NCI-H2171 (cell line): ENCODE data around the gene STARD13.
"Not testable (repeated sequence)": the region's sequence is repeated elsewhere in the genome, so short reads cannot be mapped to it uniquely, and the experiment has no call there.

Source experiments
- DNase-seq: peaks from one replicate; lab custom pipeline; 2025; lab: John Stamatoyannopoulos, UW

The STARD13 gene

DNA sequence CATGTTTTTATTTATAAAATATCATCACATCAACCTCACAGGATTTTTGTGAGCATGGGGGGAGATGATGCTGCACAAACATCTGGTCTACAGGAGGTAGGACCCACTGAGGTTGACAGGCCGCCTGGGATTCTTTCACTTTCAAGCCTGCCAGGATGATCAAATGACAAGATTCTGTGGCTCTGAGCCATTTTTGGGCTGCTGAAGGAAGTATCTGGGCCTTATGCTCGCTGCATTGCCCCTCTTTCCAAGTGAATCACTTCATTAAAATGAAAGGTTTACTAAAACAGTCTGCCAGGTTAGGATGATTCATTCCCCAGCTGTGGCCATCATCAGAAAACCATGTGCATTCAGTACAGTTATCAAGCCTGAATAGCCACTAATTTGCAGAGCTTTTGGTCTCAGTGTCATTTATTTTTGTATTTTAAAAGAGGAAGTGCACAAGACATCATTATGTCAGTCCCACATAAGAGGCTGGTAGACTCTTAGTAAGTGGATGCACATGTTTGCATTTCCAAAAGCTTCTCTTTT, 34.4 kb downstream of the STARD13 start:
- peak; percentile 25 for DNase-seq

DNA sequence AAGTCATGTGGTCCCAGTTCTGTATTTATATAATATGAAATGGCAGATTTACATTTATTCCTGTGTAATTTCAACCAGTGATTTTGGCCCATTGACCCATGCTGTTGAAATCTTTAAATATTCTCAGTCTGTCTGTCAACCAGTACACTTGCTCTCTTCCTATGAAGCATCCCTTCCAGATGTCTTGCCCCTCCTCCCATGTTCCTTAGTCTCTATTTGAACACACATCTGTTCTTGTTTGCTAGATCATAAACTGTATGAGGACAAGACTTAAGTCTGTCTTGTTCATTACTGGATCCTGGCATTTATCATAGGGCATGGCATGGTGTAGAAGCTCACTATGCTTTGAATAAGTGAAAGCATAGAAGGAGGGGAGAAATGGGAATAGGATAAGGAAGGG, 34.9 kb downstream of the STARD13 start:
- DNase-seq, result no peak

DNA sequence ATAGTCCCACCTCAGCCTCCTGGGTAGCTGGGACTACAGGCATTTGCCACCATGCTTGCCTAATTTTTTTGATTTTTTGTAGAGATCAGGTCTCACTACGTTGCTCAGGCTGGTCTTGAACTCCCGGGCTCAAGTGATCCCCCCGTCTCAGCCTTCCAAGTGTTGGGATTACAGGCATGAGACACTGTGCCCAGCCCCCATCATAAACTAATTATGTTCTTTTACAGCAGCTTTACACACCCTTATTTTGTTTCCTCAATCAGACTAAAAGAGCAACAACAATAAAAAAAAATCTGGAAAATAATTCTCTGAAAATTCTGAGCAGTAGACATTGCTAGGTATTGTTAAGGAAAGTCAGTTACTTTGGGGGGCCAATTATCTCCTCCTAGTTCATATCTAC, 35.7 kb downstream of the STARD13 start:
- DNase-seq, result no peak

DNA sequence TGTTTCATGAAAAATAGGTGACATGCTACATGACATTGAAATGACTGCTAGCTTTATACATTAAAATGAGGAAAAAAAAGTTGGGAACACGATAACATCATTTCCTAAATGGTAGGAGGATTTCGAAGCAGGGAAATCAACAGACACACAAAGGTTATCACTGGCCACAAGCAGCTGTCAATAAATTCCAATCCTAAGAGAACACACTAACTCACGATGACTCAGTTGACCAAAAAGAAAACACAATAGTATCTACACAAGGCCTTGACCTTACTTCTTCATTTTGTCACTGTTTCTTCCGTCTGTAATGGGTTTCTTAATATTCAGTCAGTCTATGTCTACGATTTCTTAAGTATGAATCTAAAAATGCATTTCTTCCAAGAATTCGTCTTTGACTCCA, 36.5 kb downstream of the STARD13 start:
- no peak for DNase-seq

DNA sequence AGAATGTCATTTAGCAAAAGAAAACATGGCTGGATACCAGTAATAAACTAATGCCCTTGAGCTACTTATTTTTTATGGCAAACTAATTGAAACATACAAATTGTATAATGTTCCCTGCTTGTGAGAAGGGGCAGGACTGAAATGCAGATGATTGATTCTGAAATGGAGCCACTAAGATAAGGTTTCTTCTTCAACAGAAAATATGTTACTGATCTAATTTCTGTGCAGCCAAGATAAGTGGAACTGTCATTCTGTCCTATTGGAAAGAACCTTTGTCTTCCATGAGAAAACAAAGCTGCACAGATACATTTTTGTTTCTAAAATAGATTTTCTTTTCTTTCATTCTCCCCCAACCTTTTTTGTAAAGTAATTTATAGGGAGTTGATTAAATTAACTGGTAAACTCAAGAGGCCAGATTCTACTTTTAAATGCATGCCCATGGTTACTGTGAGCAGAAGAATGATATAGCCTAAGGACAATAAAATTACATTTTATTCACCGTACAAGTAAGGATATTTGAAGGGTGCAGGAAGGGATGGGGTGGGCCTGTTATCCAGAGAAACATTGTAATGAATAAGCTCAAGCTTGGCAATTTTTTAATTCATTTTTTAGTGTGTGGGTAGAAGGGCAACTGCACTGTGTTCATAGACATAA, 39.9 kb downstream of the STARD13 start:
- DNase-seq, result no peak

DNA sequence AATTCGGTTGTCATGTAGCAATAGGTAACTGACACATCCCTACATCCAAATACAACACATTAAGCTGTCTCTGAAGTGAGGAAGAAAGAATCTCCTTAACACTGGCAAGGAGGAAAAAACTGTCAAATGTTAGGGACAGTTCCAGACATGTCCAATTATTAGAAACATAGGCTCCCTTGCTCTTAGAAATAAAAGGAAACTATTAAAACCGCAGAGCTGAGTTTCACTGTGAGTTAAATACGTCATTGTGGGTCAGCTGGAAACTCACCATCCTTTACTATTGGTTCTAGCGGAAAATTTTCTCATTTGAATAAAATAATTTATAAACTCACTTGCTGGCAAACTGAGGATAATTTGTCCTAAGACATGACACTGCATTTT, 40.7 kb downstream of the STARD13 start:
- no peak for DNase-seq

DNA sequence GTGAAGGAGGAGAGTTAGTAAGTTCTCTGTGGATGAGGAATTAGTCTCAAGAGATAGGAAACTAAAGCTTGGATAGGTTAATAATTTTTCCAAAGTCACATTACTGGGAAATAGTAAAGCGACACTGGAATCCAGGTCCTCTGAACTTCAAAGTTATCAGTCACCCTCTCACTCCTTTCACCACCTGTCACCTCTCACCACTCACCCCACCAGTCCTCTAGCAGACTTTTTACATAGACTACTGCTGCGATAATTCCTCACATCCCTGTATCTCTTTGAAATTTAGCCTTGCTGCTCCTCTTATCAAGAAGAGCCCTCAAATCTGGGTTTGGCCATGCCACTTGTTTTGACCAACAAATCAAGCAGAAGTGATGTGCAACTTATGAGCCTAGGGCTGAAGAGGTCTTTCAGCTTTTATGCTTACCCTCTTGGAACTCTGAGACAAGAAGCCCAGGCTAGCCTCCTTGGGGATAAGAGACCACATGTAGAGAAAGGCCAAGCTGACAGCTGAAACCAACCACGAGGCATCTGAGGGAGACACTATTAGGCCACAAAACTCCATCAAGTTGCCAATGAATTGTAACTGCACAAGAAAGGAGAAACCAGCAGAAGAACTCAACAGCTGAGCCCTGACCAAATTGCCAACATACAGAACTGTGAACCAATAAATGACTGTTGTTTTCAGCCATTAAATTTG, 41.2 kb downstream of the STARD13 start:
- no peak for DNase-seq

DNA sequence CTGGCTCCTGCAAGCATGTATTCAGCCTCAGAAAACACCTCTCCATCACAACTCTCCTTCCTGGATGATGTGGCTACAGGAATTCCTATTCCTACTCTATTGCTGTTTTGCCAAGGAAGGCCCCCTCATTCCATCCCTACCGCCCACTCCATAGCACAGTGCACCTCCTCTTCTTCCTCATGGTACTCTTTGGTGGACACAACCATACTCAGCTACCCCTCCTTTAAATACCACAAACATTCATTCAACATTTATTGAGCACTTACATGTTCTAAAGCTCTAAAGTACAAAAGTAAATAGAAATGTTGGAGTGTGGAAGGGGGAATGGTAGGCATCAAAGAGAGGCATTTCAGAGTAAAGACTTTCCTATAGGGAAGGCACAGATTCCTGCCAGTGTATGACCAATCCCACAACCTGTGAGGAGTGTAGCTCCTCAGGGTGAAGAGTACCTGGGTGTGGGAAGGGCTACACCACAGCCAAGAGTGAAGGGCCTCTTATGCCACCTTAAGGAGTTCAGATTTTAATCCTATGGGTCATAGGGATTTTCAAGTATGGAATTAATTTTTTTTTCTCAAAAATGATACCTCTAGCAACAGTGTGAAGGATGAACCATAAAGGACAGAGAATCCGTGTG, 42.5 kb downstream of the STARD13 start:
- no peak for DNase-seq

DNA sequence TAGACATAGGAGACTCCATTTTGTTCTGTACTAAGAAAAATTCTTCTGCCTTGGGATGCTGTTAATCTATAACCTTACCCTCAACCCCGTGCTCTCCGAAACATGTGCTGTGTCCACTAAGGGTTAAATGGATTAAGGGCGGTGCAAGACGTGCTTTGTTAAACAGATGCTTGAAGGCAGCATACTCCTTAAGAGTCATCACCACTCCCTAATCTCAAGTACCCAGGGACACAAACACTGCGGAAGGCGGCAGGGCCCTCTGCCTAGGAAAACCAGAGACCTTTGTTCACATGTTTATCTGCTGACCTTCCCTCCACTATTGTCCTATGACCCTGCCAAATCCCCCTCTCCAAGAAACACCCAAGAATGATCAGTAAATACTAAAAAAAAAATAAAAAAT, 43.2 kb downstream of the STARD13 start:
- not testable (repeated sequence) for DNase-seq

DNA sequence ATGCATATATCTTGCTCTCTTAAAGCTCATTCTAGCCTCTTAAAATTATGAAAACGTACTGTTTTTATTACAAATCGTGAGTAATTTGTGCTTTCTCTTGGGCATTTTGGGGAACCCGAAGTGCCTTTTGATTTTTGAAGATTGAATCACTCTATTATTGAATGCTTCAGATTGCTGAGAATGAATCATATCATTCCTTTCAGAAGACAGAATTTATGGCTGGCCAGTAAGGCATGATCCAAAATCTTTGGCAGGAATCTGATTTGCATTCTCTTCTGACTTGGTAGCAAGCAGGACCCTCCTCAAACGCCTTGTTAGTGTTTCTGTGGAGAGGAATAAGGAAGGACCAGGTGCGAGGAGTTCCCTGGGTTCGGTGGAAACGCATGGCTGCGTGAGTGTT, 49.5 kb downstream of the STARD13 start:
- DNase-seq, result no peak

DNA sequence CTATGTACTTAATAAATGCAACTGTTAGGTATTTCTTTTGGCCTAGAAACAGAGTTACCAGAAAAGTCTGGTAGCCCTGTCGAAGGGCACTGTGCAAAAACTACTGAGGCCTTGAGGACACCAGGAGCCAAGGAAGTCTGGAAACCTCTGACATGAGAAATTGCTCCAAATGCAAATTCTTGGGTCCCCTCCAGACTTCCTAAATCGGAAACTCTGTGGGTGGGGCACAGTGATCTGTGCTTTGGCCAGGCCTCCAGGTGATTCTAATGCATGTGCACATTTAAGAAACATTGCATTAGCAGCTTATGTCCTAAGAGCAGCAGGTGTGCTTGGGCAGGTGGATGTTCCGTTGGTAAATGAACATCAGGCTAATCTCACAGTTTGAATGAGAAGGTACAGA, 50.0 kb downstream of the STARD13 start:
- DNase-seq, result no peak

DNA sequence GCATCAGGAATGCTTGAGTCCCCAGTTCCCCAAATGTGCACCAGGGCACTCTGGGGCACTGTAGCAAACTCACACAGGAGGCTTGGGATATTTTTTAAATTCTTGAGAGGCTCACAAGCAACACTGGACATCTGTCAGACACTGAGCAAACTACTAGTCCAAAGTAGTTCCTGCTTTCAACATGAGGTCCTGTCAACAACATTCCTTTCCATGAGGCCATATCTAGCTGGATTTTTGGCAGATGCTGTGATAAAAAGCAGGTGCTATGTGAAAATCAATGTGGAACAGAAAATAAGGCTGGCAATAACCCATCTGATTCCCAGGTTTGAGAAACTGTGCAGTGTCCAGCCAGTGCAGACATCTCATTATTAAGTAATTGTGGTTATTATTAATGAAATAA, 50.5 kb downstream of the STARD13 start:
- no peak for DNase-seq

DNA sequence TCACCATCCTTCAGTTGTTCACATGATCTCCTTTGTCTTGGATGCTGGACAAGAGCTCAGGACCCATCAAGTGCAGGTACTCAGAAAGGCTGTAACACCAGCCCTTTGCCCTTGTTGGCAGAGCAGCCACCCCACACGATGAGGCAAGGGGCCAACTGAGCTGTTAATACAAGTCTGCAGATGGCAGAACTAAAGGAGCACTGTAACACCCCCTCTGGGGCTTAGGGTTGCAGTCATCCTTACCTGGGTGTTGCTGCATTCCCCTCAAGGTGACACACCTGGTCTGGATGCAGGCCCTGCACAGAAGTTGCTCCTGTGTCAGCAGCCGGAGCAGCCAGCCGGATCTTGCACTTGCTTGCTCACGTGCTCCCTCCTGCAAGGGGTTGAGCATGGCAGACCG, 52.0 kb downstream of the STARD13 start:
- no peak for DNase-seq

DNA sequence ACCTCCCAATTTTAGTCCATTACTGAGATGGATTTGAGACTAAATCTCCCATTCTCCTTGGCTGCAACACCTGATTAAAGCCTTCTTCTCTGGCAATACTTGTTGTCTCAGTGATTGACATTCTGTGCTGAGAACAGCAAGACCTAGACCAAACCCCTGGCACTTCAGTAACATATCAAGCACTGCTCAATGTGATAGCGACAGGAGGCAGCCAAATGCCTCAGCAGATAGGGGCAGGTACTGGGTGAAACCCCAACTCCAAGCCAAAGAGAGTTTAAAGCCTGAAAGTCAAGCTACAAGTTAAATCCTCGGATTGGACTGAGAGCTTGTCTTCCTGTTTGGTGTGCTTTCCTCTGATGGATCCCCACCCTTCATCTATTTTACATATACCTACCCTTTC, 52.7 kb downstream of the STARD13 start:
- no peak for DNase-seq

DNA sequence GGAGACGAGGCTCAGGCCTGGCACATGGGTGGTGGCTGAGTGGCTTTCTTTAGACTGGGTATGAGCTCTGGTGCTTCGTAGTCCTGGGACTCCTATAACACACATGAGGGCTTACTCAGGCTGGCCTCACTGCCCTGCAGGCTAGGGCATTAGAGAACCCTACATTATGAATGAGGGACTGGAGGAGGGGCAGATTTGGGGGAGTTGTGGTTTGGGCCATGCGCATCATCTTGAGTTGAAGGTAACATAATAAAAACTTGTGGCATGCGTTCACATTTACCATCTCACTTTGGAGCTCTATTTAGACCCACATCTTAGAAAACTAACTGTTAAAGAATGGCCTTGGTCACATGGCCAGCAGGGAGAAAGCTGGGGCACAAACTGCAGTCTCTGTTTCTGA, 54.2 kb downstream of the STARD13 start:
- DNase-seq, result no peak

DNA sequence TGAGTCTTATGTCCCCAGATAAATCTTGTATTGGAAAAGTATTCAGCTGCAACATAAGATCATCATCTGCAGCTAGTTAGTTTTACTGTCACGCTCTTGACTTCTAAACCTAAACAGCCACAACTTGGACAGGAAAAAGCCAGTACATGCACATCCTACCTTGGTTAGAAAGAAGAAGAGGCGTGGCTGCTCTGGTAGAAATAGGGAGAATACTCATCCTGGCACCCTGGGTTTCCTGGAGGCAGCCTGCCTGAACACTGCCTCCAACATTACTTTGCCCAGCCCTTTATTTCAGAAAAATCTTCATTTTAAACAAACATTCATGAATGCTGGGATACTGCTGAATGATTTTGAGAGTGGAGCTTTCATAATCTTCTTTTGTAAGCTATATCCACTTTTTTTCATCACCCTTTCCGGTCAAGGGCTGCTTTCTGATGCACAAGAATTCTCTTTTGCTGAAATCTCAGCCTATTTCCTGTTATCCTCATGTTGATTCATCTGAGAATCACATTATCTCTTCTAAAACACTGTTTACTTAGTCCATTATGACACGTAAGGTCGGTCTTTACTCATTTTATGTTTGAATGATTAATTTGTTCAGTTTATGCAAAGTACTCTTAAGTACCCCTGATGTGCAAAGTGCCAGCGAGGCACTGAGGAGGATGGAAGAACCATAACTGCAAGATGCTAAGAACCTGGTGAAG, 55.2 kb downstream of the STARD13 start:
- DNase-seq, result no peak

DNA sequence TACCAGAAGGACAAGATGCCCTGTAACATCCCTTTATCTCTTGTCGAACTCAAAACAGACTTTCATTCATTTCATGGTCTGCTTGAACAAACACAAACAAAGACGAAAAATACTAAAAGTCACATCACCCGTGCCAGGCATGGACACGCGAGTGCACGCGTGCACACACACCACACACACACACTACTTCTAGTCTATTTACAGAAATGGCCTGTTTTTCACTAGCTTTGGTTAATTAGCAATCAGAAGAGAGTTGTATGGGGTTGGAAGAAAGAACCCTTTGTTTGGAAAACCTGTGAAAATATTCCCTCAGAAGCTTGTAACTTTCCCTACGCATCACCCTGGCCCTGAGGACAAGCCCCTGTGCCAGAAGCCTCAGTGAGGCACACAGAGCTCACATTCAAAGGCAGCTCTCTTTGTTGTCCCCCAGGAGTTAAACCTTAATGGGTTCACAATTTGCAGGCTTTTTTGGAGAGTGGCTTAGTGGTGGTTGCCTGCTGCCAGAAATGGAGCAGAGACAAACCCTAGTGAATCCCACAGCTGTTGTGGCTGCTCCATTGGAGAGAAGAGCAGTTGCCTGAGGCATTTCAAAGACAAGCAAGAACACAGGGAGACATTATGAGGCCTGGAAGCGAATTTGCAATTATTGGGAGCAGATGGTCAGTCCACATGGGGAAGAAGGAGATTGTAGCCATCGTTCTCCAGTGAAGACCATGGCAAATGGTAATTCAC, 55.9 kb downstream of the STARD13 start:
- DNase-seq, result no peak

DNA sequence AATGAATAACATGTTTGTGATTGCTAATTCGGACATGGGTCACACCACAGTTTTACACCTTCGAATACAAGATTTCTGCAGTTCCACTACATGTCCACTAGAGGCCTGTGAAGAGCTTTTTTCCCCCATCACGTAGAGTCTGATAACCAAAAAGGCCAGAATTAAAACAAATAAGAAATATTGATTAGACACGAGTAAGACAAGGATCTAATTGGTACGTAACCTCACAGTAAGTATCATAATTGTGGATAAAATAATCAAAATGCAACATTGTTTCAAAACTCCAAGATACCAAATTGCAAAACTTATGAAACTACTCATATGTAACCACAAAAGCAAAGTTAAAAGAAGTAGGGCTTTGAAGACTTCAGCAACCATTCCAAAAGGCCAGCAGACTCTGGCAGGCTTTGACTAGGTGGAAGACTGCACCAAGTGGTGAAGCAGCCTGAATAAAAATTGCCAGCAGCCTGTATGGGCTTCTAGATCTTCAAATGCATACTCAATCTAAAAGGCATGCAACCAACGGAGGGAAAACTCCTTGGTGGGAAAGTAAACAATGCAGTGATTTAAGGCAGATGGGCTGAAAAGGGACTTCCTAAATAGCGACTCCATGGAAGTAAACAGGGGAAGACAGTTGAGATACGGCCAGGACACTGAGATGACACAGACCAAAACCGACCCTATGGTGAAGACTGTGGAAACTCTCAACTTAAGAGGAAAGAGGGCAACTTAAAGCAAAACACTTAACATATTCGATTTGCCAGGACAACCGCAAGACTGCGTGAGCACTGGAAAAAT, 56.7 kb downstream of the STARD13 start:
- no peak for DNase-seq

DNA sequence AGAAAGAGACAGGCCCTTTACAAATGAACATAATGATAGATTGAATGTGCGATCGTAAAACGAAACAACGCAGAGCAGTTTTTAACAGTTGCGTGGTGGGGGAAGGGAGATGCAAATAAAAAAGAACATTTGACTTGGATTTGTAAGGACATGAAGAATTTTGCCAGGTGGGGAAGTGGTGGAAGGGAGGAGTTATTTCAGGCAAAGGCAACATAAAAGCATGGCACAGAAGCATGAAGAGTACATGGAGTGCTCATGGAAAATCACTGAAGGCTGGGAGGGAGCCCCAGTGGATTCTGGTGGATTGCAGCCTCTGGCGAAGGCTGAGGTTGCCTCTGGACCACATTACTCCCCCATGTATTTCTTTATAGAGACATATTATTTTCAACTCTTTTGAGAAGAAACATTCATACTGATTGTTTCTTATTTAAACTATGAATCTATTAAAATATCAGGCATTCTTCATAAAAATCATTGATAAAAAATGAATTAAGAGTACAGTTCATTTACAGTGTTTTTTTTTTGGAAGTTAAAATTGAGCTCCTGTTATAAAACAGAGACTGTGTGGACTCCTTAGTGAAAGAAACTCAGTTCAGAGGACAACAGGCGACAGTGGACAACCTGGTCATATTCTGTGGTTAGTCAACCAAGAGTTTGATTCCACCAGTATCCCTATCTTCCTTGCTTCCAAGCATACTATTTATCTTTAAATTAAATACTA, 57.5 kb downstream of the STARD13 start:
- DNase-seq, result no peak

DNA sequence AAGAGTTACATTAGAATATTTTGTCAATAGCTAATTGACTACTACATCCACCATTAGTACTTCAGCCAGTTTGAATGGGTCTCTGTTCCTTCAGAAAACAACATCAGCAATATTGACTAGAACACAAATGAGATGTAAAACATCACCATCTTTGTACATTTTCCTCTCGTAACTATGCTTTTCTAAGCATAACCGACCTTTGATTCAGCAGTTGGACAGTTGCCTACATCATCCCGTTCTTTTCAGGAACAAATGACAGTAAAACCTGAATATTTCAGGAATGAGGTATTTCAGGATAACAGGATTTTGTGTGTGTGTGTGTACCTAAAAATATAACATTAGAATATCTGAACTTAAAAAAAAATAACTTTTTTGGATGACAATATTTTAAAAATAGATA, 60.9 kb downstream of the STARD13 start:
- DNase-seq, result no peak

DNA sequence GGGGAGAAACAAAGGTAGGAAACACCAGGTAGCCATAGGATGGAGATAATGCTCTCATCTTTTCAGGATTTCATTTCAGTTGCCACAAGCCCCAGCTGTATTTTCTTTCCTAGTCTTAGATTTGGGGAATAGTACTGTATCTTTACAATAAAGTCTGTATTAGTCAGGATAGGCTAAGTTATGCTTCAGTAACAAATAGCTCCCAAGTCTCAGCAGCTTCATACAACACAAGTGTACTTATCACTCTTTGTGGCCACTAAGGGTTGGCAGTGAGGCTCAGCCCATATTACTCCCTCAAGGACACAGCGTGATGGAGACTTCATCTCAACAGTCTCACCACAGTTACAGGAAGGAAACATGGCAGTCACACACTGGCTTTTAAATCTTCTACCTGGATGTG, 61.4 kb downstream of the STARD13 start:
- DNase-seq, result no peak
